SK-N-SH treated with all-trans-retinoic acid at 6 μM for 48 hours (cell line): ENCODE data around the gene FBXO45.
"Not testable (repeated sequence)": the region's sequence is repeated elsewhere in the genome, so short reads cannot be mapped to it uniquely, and the experiment has no call there.

ENCODE experiments used
- ATAC-seq: fragments of 200-7000 bp; cut with Tn5 transposase; 3 replicates; pipeline ENCODE4 v1.9.1; 2020; ENCODE audit warnings: mild to moderate bottlenecking, moderate library complexity
- ARNTL ChIP-seq: fragments of 450-650 bp; formaldehyde crosslinking; IDR thresholded peaks from 2 replicates; pipeline ENCODE4 v1.5.0; 2020; ENCODE audit warnings: low read depth, mild to moderate bottlenecking, moderate library complexity, borderline replicate concordance
- CSDC2 ChIP-seq: fragments of 250-450 bp; sonication (Bioruptor Pico); IDR thresholded peaks from 2 replicates; pipeline ENCODE4 v1.5.0; 2020; ENCODE audit warnings: mild to moderate bottlenecking, moderate library complexity
- ESRRG ChIP-seq: fragments of 250-450 bp; sonication (Bioruptor Pico); IDR thresholded peaks from 2 replicates; pipeline ENCODE4 v1.6.1; 2021; ENCODE audit warnings: mild to moderate bottlenecking
- GLIS3 ChIP-seq: fragments of 250-450 bp; sonication (Bioruptor Pico); IDR thresholded peaks from 2 replicates; pipeline ENCODE4 v1.5.0; 2020; ENCODE audit warnings: mild to moderate bottlenecking, moderate library complexity
- ISL1 ChIP-seq: fragments of 250-450 bp; sonication (Bioruptor Pico); IDR thresholded peaks from 2 replicates; pipeline ENCODE4 v2.1.2; 2022; ENCODE audit warnings: mild to moderate bottlenecking, moderate library complexity
- OSR1 ChIP-seq: fragments of 250-450 bp; sonication (Bioruptor Pico); IDR thresholded peaks from 2 replicates; pipeline ENCODE4 v1.8.0; 2022; ENCODE audit warnings: moderate library complexity, mild to moderate bottlenecking, inconsistent platforms
- PATZ1 ChIP-seq: fragments of 250-450 bp; sonication (Bioruptor Pico); IDR thresholded peaks from 2 replicates; pipeline ENCODE4 v1.8.0; 2020; ENCODE audit warnings: mild to moderate bottlenecking, moderate library complexity, borderline replicate concordance
- PPARA ChIP-seq: fragments of 250-450 bp; sonication (Bioruptor Pico); IDR thresholded peaks from 2 replicates; pipeline ENCODE4 v1.5.0; 2020; ENCODE audit warnings: mild to moderate bottlenecking, borderline replicate concordance
- RARB ChIP-seq: fragments of 250-450 bp; sonication (Bioruptor Pico); IDR thresholded peaks from 2 replicates; pipeline ENCODE4 v1.8.0; 2021; ENCODE audit warnings: mild to moderate bottlenecking, moderate library complexity
- SNAI2 ChIP-seq: fragments of 250-450 bp; sonication (Bioruptor Pico); IDR thresholded peaks from 2 replicates; pipeline ENCODE4 v1.5.0; 2020; ENCODE audit warnings: mild to moderate bottlenecking, moderate library complexity
- TCF4 ChIP-seq: fragments of 250-450 bp; sonication (Bioruptor Pico); IDR thresholded peaks from 2 replicates; pipeline ENCODE4 v1.8.0; 2021; ENCODE audit warnings: mild to moderate bottlenecking, moderate library complexity, borderline replicate concordance
- TOX ChIP-seq: fragments of 250-450 bp; sonication (Bioruptor Pico); IDR thresholded peaks from 2 replicates; pipeline ENCODE4 v1.8.0; 2021; ENCODE audit warnings: mild to moderate bottlenecking, moderate library complexity, borderline replicate concordance
- ZC3H10 ChIP-seq: fragments of 250-450 bp; sonication (Bioruptor Pico); IDR thresholded peaks from 2 replicates; pipeline ENCODE4 v1.5.1; 2021; ENCODE audit warnings: mild to moderate bottlenecking, moderate library complexity
- ZFP3 ChIP-seq: fragments of 250-450 bp; sonication (Bioruptor Pico); IDR thresholded peaks from 2 replicates; pipeline ENCODE4 v1.5.0; 2020; ENCODE audit warnings: mild to moderate bottlenecking, moderate library complexity
- ZFP30 ChIP-seq: fragments of 450-650 bp; formaldehyde crosslinking; IDR thresholded peaks from 2 replicates; pipeline ENCODE4 v1.5.0; 2022; ENCODE audit warnings: mild to moderate bottlenecking, moderate library complexity
- ZNF565 ChIP-seq: fragments of 450-650 bp; formaldehyde crosslinking; conservative IDR thresholded peaks from 2 replicates; pipeline ENCODE4 v1.5.0; 2020; ENCODE audit warnings: low read depth, mild to moderate bottlenecking, moderate library complexity
- ZNF70 ChIP-seq: fragments of 450-650 bp; formaldehyde crosslinking; IDR thresholded peaks from 2 replicates; pipeline ENCODE4 v1.5.0; 2020; ENCODE audit warnings: mild to moderate bottlenecking, moderate library complexity
- ZNF8 ChIP-seq: fragments of 450-650 bp; formaldehyde crosslinking; IDR thresholded peaks from 2 replicates; pipeline ENCODE4 v1.5.0; 2020; ENCODE audit warnings: mild to moderate bottlenecking, moderate library complexity
- TF ChIP-seq, protein P1 (sequence below): fragments of 250-450 bp; sonication (Bioruptor Pico); IDR thresholded peaks from 2 replicates; pipeline ENCODE4 v1.5.1; 2021; ENCODE audit warnings: mild to moderate bottlenecking, moderate library complexity
- TF ChIP-seq, protein P2 (sequence below): fragments of 250-450 bp; sonication (Bioruptor Pico); IDR thresholded peaks from 2 replicates; pipeline ENCODE4 v1.5.0; 2020; ENCODE audit warnings: mild to moderate bottlenecking, moderate library complexity
- TF ChIP-seq, protein P3 (sequence below): fragments of 250-450 bp; sonication (Bioruptor Pico); IDR thresholded peaks from 2 replicates; pipeline ENCODE4 v1.5.1; 2020; ENCODE audit warnings: low read depth, mild to moderate bottlenecking, moderate library complexity

The FBXO45 gene

GRCh38 chr3:196547067-196547466 lies 21.4 kb upstream of the FBXO45 start:
- peak; percentile 45; the same call in 2 of the 3 replicates for ATAC-seq
- TF ChIP-seq SNAI2 (CRISPR knock-in tag) (no peak), ZFP30 (CRISPR knock-in tag) (no peak), ZNF8 (CRISPR knock-in tag) (no peak), PATZ1 (CRISPR knock-in tag) (no peak), ZFP3 (CRISPR knock-in tag) (no peak), TOX (CRISPR knock-in tag) (no peak), GLIS3 (CRISPR knock-in tag) (no peak), RARB (no peak), ISL1 (no peak), ZNF565 (CRISPR knock-in tag) (no peak), CSDC2 (CRISPR knock-in tag) (no peak), ESRRG (CRISPR knock-in tag) (no peak), TCF4 (no peak), OSR1 (CRISPR knock-in tag) (no peak)
- TF ChIP-seq, protein P1, sequence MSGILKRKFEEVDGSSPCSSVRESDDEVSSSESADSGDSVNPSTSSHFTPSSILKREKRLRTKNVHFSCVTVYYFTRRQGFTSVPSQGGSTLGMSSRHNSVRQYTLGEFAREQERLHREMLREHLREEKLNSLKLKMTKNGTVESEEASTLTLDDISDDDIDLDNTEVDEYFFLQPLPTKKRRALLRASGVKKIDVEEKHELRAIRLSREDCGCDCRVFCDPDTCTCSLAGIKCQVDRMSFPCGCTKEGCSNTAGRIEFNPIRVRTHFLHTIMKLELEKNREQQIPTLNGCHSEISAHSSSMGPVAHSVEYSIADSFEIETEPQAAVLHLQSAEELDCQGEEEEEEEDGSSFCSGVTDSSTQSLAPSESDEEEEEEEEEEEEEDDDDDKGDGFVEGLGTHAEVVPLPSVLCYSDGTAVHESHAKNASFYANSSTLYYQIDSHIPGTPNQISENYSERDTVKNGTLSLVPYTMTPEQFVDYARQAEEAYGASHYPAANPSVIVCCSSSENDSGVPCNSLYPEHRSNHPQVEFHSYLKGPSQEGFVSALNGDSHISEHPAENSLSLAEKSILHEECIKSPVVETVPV (CRISPR knock-in tag): no peak
- TF ChIP-seq, protein P2, sequence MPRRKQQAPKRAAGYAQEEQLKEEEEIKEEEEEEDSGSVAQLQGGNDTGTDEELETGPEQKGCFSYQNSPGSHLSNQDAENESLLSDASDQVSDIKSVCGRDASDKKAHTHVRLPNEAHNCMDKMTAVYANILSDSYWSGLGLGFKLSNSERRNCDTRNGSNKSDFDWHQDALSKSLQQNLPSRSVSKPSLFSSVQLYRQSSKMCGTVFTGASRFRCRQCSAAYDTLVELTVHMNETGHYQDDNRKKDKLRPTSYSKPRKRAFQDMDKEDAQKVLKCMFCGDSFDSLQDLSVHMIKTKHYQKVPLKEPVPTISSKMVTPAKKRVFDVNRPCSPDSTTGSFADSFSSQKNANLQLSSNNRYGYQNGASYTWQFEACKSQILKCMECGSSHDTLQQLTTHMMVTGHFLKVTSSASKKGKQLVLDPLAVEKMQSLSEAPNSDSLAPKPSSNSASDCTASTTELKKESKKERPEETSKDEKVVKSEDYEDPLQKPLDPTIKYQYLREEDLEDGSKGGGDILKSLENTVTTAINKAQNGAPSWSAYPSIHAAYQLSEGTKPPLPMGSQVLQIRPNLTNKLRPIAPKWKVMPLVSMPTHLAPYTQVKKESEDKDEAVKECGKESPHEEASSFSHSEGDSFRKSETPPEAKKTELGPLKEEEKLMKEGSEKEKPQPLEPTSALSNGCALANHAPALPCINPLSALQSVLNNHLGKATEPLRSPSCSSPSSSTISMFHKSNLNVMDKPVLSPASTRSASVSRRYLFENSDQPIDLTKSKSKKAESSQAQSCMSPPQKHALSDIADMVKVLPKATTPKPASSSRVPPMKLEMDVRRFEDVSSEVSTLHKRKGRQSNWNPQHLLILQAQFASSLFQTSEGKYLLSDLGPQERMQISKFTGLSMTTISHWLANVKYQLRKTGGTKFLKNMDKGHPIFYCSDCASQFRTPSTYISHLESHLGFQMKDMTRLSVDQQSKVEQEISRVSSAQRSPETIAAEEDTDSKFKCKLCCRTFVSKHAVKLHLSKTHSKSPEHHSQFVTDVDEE (CRISPR knock-in tag): no peak

DNA sequence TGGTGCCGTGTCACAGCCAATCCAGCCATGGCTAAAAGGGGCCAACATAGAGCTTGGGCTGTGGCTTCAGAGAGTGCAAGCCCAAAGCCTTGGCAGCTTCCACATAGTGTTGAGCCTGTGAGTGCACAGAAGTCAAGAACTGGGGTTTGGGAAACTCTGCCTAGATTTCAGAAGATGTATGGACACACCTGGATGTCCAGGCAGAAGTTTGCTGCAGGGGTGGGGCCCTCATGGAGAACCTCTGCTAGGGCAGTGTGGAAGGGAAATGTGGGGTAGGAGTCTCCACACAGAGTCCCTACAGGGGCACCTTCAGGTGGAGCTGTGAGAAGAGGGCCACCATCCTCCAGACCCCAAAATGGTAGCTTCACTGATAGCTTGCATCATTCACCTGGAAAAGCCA lies 19.1 kb upstream of the FBXO45 start:
- not testable (repeated sequence) for ATAC-seq

DNA sequence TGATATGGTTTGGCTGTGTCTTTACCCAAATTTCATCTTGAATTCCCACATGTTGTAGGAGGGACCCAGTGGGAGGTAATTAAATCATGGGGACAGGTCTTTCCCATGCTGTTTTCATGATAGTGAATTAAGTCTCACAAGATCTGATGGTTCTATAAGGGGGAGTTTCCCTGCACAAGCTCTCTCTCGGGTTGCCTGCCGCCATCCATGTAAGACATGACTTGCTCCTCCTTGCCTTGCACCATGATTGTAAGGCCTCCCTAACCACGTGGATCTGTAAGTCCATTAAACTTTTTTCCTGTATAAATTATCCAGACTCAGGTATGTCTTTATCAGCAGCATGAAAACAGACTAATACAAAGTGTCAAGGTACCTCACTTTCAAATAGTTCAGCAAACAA lies 18.3 kb upstream of the FBXO45 start:
- not testable (repeated sequence) for ATAC-seq

DNA sequence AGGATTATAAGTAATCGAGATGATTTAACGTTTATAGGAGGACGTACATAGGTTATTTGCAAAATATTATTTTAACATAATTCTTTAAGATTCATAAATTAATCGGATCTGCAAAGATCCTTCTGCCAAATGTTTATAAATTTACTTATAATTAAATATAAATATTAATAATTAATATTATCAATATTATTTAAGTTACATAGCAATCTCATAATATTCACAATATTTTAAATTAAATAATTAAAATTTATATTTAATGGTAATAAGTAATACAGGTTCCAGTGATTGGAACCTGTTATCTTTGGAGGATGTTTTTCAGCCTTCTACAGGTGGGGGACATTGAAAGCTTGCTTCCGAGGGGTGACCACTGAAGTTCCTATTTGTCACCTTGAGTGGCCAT lies 16.2 kb upstream of the FBXO45 start:
- no peak for ATAC-seq
- TF ChIP-seq TCF4 (no peak), OSR1 (CRISPR knock-in tag) (no peak), ZC3H10 (no peak), ZNF565 (CRISPR knock-in tag) (no peak), RARB (no peak), ZFP3 (CRISPR knock-in tag) (no peak), PATZ1 (CRISPR knock-in tag) (no peak), ARNTL (CRISPR knock-in tag) (no peak), PPARA (CRISPR knock-in tag) (no peak), ZNF70 (no peak)
- TF ChIP-seq, protein P2 (CRISPR knock-in tag): no peak
- TF ChIP-seq, protein P1 (CRISPR knock-in tag): no peak
- TF ChIP-seq, protein P3, sequence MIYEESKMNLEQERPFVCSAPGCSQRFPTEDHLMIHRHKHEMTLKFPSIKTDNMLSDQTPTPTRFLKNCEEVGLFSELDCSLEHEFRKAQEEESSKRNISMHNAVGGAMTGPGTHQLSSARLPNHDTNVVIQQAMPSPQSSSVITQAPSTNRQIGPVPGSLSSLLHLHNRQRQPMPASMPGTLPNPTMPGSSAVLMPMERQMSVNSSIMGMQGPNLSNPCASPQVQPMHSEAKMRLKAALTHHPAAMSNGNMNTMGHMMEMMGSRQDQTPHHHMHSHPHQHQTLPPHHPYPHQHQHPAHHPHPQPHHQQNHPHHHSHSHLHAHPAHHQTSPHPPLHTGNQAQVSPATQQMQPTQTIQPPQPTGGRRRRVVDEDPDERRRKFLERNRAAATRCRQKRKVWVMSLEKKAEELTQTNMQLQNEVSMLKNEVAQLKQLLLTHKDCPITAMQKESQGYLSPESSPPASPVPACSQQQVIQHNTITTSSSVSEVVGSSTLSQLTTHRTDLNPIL (CRISPR knock-in tag): no peak
